Middle frontal gyrus (tissue), 1 donor: Measurements from ENCODE around the gene PARN.

Experiments used
- DNase-seq: peaks from one replicate; pipeline ENCODE4 v3.0.0-alpha.2; 2015; ENCODE audit warnings: low spot score; ENCODE audit errors: extremely low spot score

PARN gene

DNA sequence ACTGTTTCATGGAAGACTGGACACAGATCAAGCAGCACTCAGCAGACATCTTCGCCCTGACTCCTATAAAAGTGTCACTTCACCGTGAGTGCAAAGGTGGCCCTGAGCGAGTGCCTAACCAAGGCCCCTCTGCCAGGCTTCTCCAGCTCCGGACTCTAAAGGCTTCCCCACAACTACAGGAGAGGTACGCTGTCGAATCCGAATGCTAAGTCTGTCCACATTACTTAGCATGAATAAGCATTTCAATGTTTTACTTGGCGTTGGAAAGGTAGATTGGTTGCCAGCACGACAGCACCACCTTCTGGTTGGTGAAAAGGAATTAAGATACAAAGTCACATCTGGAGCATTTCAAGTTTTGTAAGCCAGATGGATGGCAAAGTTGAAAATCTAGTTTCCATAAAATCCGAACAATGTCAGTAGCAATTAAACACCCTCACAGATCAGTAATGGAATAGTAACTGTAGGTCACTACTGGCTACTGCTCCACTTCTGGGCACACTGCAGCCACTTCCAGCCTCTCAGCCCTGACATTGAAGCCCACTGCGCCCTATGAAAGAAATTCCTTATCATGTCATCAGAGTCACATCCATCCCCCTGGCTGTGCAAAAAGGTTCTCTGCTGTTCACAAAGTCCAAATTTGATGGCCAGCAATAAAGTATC is 100.9 kb downstream of the PARN start:
- peak; percentile 62 for DNase-seq

DNA sequence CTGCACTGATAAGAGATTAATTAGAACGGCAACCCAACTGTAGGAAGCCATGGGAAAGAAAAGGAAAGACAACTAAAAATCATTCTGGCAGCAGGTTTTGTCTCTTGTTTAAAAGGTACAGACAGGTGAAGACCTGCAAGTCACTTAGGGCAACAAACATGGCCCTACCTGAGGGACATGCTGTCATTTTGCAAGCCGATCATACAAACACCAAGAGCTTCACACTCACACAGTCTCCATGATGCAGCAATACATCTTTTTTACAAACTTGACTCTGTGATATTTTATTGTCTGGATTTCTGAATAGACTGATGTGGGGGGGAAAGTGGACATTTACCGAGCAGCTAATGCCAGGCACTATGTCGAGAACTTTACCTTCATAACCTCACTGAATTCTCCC is 101.8 kb downstream of the PARN start:
- DNase-seq: no peak

DNA sequence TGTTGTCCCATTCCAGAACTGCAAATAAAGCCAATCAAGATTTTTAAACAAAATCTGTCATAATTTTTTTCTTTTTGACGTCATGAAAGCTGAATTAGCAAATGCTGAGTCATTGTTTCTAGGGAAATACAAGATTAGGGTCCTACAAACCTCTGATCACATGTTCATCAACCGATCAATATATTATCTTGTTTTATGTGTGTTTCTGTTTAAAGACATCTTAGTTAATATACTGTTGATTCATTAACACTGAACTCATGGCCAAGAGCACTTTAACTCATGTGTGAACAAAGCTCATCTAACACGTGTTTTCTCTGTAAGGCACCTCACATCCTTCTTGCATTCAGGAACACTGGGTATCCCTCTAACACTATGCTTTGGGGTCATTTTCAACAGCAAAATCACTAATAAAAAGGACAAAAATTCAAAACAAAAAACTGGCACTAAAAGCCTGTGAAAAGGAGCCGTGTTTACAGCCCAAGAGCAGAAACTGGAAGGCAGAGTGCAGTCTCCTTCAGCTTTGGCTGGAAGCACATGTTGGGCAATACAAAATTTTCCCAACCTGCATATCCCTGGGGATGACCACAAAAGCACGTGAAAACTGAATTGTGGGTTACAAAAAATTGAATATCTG is 102.5 kb downstream of the PARN start:
- DNase-seq: no peak

DNA sequence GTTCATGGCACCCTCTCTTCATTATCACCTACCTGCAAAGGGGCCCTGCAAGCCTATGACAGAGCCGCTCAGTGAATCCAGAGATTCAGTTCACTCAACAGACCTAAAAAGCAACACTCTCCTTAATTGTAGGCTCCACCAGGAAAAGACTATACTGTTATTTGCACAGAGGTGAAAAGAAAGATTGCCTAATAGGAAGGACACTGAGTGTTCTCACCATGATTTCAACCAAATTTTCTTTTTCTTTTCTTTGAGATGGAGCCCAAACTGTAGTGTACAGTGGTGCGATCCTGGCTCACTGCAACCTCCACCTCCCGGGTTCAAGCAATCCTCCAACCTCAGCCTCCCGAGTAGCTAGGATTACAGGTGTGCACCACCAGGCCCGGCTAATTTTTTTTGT is 104.5 kb downstream of the PARN start:
- DNase-seq: no peak

DNA sequence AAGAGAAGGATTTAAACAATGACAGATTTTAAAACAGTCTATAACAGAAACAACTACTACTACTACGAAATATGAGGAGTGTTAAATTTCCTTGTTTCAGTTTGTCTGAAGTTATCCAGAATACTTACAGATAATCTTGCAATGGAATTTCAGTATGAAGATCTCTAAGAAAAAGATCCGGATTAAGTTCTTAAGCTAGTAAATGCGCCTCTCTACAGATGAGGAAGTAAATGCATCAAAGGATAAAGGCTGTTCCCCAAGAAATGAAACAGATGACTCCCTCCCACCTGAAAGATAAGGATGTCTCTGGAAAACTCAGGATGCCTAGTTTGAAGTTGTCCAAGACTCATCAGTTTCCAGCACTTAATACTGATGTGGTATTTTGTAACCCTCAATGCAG is 105.1 kb downstream of the PARN start:
- DNase-seq: no peak

DNA sequence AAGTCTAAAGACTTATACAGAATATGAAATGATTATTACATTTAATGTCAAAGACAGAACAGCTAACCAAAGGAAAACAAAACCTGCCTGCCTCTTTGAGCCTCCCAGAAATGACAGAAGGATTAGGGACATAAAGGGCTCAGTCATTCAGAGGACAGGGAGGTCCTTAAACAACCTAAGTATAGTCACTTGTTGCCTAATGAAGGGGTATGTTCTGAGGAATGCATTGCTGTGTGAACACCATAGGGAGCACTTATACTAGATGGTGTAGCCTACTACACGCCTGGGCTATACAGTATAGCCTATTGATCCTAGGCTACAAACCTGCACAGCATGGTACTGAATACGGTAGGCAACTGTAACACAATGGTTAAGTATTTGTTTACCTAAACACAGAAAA is 106.4 kb downstream of the PARN start:
- no peak for DNase-seq

DNA sequence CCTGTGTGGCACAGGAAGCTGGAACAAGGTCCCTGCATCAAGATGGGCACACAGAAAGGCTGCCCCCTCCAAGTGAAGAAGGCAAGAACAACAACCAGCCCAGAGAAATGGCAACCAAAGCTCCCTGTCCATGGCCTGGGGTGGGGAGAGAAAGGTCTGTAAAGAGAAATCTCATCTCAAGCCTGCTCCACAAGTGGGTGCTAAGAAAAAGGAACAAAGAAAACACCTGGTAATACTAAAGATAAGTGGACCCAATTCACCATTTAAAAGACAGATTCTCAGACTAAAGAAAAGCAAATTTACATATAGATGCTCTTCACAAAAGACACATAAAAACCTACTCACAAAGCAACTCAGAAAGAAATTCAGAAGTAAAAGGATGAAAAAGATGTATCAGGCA is 107.4 kb downstream of the PARN start:
- DNase-seq: no peak

DNA sequence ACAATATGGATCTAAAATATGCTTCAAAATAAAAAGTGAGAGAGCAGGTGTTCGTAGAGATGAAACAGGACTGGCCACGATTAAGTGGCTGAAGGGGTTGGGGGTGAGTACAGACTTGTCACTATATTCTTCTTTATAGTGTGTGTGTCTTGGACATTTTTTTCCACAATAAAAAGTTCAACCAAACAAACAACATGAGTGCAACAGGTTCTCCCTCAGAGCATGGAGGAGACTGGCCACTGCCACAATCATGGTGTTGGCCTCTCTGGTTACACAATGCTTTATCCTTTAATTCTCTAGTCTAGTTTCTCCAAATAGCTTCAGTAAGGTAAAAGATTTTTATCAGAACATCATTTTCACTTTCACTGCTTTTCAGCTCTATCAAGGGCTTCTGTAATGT is 109.3 kb downstream of the PARN start:
- DNase-seq: no peak

DNA sequence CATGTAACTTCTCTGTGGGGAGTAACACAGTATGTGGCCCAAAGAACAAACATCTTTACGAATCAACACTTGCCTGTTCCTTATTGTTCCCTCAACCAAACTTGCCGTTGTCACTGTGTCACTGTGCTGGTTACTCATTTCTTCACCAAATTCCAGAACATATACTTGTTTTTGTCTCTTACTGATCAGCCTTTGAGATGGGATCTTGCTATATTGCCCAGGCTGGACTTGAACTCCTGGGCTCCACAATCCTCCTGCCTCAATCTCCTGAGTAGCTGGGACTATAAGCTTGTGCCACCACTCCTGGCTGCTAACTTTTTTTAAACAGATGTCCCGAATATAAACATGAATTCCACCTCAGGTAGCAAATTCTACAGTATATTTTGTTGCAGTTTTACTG is 115.1 kb downstream of the PARN start:
- DNase-seq: no peak

DNA sequence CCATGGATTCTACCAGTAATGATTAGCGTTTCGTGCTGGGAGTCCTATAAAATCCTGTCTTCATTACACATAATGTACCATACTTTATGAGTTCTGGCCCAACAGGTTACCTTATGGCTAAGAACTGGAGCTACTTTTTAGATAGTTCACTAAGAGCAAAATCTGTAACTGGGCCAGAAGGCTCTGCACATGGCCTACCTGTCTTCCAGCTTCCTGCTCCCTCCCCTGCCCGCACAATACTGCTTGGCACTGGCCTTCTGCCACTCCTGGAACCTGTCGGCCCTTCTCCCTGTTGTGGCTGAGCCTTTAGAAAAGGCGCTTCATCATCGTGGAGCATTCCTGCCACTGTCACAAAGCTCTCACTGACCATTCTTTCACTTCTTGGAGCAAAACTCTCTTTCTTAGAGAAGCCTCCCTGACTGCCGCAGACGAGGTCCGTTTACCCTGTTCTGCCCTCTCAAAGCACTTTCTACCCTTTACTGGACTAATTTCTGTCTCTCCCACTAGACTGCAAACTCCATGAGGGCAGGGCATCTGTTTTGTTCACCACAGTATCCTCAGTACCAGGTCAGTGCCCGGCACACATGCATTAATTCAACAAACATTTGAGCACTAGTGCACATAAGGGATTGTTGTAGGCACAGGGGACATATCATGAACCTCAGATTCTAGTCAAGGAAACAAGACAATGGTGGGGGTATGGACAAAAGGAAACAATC is 116.5 kb downstream of the PARN start:
- DNase-seq: no peak

DNA sequence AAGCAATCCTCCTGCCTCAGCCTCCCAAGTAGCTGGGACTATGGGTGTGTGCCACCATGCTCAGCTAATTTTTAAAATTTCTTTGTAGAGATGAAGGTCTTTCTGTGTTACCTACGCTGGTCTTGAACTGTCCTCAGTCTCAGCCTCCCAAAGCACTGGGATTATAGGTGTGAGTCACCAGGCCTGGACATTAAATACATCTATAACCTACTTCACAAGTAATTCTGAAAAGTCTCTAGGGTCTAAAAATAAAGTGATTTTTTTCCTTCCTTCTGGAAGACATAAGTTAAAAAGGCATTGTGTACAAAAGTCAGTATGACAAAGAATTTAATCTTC is 118.3 kb downstream of the PARN start:
- DNase-seq: no peak

DNA sequence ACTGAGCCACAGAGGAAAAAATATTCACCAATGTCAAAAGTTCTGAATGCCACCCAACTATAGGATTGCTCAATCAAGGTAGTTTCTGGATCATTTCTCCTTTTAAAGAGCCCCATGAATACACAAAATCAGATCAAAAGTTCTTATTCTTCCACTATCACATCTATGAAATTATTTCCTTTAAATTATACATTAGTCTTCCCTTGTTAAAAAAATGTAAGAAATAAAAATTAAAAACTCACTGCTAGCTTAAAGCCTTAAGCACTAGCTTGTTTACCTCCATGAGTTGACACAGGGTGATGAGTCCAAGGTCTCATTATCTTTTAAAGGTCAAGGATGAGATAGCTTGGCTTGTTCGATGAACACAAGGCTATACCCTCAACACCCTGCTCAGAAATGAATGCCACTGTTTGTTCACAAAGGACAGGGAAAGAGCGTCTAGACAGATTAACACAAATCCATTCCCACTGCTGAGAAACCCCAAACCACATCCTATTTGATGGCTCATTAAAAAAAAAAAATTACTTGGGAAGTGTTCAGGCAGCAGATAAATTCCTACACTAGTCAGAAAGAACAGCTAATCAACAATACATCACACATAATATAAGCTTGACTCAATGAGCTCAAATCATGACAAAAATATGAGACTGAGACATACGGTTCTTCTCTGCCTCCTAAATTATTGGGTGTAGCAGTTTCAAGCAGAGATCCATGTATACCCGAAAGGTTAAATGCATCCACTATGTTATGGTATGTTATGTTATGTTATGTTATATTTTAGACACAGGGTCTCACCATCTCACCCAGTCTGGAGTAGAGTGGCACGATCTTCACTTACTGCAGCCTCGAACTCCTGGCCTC is 118.9 kb downstream of the PARN start:
- no peak for DNase-seq

DNA sequence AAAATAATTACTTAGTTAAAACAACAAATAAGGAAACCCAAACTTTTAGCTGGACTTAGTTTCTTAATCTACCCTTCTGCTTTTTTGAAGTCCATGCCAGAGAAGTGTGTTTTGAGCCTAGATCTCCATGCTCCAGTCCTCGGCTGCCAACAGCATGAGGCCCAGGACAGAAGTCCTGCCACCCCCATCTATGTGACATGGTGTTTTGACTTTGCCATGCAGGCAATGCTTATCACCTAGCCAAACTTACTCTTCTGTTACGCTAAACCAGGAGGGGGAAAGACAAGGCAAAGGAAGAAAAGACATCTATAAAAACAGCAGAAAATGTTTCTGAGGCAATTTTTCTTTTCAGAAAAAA is 119.5 kb downstream of the PARN start:
- DNase-seq: no peak

DNA sequence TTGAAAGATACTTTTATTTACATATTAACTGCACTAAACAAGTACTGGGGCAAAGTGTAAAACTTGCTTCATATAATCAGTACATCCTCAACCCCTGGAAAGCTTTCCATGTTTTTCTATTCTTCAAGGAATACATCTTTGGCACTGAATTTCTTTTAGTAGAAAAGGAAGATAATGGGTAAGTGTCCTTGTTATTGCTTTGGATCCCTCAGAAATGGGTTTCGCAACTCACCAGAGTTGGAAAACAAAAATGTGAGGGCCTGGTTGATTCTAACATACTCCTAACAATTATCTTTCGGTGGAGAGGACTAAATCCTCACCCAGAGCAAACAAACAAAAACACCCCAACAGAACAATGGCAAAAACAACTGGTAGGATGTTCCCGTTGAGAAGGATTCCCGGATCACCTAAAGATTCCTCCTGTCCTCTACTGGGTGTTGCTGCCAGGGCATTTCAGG is 120.4 kb downstream of the PARN start:
- DNase-seq: no peak

DNA sequence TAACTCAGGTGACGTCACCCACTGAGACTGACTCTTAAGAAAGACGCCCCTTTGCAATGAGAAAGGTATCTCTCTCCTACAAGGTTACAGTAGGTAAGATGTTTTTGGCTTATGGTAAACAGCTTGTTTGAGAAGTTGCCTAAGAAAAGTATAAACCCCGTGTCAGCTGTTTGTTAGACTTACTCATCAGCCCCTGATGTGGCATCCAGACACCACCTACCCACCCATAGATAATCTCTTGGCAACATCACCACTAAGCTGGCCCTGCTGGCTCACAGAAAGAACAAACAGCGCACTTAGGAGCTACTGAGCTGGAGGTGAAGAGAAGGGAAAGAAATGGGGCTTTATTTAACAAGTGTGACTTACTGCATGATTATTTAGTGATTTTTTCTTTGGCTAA is 121.0 kb downstream of the PARN start:
- no peak for DNase-seq

DNA sequence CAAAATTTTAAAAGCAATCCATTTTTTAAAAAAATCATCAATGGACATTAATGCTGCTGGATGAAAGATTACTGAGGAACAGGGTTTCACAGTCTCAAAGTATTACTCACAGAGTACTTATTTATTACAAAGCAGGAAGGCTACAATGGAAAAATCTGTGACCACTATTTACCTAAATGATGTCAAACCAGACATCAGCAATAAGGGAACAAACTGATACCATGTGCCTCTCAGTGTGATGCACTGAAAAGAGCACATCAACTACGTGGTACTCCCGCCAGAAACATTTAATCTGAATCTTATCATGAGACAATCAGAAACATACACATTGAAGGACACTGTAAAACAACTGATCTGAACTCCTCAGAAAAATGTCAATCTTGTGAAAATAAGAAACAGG is 124.2 kb downstream of the PARN start:
- no peak for DNase-seq

DNA sequence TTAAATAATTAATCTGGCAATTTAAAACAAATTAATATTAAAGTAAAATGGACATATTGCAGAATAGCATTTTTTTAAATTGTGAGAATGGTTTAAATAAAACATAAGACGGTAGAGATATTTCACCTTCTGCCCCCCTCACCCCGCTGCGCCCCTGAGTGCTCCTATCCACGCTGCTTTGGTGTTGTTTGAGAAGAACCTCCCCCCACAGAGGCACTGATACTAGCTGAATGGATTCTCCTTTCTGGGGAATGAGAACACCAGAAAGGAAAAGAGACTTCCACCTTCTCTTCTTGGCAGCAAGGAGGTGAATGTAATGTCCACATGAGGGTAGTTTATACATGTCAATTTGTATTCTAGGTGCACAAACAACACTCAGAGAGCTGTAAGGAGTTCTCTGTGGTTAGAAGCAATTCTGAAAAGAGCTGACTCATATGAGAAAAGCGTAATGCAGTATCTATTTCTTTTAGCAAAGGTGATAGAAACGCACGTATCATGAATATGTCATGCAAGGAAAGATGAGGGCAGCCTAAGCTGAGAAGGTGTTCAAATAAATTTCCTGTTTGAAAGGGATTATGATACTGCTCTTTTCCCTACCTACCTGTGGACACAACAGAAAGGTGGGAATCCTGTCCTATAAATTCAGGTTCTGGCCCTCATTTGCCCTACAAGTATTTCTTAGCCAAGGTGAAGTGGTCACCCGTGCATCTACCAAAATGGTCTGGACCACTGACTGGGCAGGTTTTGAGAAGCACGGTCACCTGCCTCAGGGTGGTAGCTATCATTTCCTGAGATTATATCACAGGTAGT is 126.9 kb downstream of the PARN start:
- DNase-seq: no peak

DNA sequence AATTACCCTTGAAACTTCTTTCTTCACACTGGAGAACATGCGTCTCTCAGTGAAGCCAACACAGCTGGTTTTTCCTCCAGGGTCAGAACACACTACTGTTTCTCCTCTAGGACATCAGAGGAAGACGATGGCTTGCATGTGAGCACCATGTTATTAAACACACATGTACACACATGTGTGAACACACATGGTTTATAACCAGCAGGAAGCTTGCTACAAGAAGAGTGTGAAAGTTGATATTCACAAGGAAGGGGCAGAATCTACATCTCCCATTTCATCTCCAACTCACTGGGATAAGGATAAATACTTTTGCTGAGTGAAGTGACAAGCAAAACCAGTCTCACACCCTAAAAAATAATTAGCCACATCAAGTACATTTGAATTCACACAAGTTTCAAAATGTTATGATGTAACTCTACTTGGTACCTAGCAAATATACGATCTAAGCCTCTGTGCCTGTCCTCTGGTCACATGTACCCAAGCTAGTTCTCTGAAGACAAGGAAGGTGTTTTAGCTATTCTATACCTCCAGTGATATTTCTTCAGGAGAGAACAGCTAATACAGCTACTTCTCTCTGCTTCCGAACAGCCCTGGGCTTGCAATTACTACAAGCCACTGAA is 127.7 kb downstream of the PARN start:
- DNase-seq: no peak

DNA sequence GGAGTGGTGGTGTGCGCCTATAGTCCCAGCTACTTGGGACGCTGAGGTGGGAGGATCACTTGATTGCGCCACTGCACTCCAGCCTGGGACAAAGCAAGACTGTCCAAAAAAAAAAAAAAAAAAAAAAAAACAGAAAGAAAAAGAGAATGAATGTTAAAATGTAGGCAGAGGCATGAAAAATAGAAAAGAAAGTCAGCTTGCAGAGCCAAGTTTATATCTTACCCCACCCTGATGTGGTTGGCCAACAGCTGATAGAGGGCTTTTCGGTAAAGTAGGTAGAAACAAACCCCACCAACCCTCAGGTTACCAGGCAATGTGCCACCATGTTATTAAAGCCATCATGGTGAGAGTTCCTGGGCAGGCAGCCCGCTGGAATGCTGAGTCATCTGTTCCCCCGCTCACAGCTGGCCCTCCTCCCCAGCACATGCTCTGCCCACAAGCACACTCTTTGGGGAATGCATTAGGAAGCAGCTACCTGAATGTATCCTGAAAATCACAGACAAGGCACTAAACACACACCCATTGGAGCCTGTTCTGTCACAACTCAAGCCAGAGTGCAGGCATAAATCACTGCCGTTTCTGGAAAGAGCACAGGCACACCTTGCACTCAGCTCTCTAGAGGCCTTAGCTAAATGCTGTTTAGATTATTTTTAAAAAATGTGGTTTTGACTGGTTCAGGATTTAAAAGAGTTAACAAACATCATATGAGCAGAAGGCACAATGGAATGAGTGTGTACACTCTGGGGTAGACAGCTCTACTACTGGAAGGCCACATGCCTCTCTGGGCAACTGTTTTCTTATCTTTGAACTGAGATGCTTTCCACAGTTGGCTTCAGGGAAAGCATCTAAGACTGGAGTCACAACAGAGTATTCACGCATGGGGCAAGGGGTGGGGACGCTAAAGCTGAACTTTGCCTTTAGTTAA is 128.5 kb downstream of the PARN start:
- peak; percentile 73 for DNase-seq

DNA sequence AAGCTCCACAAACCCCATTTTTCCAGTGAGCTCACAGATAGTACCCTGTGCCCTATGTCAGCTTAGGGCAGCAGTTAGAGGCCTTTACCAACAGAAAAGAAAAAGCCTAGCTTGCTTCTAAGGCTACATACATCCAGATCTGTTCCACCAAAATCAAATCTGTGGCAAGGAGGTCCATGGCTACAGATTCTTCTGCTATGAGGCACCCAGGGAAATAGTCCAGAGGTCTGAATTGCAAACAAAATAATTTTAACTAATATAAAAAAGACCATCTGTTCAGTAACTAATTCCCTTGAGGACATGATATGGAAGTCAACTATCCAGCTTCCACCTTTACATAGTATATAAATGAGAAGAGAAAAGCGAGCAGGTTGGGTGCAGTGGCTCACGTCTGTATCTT is 129.3 kb downstream of the PARN start:
- no peak for DNase-seq
